NT2/D1 (cell line): ENCODE results near the gene INPP5E.
A peak's percentile ranks its signal among the peaks of the same experiment; 100 is the strongest.

ENCODE experiments used
- DNase-seq: peaks from one replicate; pipeline ENCODE4 v3.0.0-alpha.2; 2011; ENCODE audit warnings: low read depth, low spot score
- H3K27me3 ChIP-seq: 2 replicates; pipeline ENCODE4 v1.6.0; 2011; ENCODE audit warnings: mild to moderate bottlenecking; ENCODE audit not compliant: insufficient read length, insufficient read depth
- H3K36me3 ChIP-seq: 2 replicates; pipeline ENCODE4 v1.6.1; 2011; ENCODE audit warnings: mild to moderate bottlenecking, low read length, mixed read lengths; ENCODE audit not compliant: insufficient read depth, insufficient read length
- H3K4me1 ChIP-seq: 2 replicates; pipeline ENCODE4 v1.5.1; 2011; ENCODE audit not compliant: insufficient read depth, insufficient read length
- H3K4me3 ChIP-seq: 2 replicates; pipeline ENCODE4 v1.5.1; 2011; ENCODE audit warnings: low read depth; ENCODE audit not compliant: insufficient read length
- H3K9ac ChIP-seq: 2 replicates; pipeline ENCODE4 v1.6.0; 2011; ENCODE audit warnings: low read depth; ENCODE audit not compliant: insufficient read length
- H3K9me3 ChIP-seq: 2 replicates; pipeline ENCODE4 v1.5.1; 2011; ENCODE audit warnings: mild to moderate bottlenecking, low read length; ENCODE audit not compliant: insufficient read depth
- SUZ12 ChIP-seq: IDR thresholded peaks from 2 replicates; pipeline ENCODE4 v1.6.1; 2011; ENCODE audit not compliant: insufficient read length, insufficient read depth; ENCODE audit errors: extremely low read depth
- YY1 ChIP-seq: IDR thresholded peaks from 2 replicates; pipeline ENCODE4 v1.6.1; 2011; ENCODE audit not compliant: insufficient read length, insufficient read depth
- ZNF274 ChIP-seq: IDR thresholded peaks from 2 replicates; pipeline ENCODE4 v1.6.1; 2011; ENCODE audit warnings: mild to moderate bottlenecking, low read depth, low read length

INPP5E gene

DNA sequence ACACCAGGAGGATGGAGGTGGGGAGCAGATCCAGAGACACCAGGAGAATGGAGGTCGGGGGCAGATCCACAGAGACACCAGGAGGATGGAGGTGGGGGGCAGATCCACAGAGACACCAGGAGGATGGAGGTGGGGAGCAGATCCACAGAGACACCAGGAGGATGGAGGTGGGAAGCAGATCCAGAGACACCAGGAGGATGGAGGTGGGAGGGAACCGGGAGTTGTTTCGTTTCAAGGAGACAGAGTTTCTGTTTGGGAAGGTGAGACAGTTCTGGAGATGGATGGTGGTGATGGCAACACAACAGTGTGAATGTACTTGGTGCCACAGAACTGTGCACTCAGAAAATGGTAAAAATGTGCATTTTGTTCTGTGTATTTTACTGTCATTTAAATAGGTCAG lies 9.0 kb upstream of the INPP5E start:
- Histone ChIP-seq H3K9ac (no peak overlapping the region), H3K36me3 (peaks cover 90% of the 10 kb centered on the region), H3K27me3 (no peaks in the 10 kb centered on the region), H3K4me3 (no peak overlapping the region), H3K9me3 (no peaks in the 10 kb centered on the region), H3K4me1 (peaks cover 2% of the 10 kb centered on the region)
- DNase-seq = no peak
- no peak for TF ChIP-seq SUZ12
- TF ChIP-seq YY1 = no peak
- TF ChIP-seq ZNF274 = no peak

DNA sequence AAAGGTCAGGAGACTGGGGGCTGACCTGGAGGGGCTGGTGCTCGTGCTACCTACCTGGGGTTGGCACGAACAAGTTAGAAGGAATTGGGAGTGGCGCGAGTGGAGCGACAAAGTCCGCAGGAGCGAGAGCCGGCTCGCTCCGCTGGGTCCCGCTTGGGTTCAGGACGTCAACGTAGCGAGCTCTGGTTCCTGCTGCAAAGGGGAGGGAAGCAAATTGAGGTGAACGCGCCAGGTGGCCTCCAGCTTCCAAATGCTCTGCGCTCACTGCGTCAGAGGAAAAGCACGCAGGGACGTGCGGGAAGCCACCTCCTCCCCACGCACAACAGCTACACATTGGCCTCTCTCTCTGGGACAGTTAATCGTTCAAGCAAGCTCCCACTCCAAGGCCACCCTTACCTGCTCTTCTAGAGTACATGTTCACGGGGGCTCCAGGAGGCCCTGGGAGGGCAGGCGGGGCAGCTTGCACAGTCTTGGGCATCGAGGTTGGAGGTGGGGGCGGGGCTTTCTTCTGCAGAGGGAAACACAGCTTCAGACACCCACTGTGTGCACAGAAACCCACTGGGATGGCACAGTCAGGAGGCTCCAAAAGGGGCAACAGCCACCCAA lies 7.6 kb upstream of the INPP5E start:
- DNase-seq = no peak
- Histone ChIP-seq H3K4me3 (no peak overlapping the region), H3K27me3 (no peaks in the 10 kb centered on the region), H3K9ac (no peak overlapping the region), H3K4me1 (peaks cover 2% of the 10 kb centered on the region), H3K36me3 (peaks cover 96% of the 10 kb centered on the region), H3K9me3 (no peaks in the 10 kb centered on the region)
- TF ChIP-seq YY1 (no peak), ZNF274 (no peak), SUZ12 (no peak)

DNA sequence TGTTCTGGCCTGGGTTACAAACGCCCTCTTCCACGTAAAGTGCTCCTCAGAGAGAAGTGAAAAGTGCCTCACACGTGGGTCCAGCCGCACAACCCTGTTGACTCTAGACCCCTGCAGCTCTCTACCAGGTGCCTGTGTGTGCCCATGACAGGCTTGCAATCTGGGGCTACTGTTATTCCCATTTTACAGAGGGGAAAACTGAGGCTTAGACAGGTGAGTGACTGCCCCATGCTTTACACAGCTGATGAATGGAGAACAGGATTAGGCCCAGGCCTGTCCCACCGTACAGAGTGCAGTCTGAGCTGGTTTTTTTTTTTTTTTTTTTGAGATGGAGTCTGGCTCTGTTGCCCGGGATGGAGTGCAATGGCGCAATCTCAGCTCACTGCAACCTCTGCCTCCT lies 6.2 kb upstream of the INPP5E start:
- Histone ChIP-seq H3K9ac (no peak overlapping the region), H3K9me3 (no peaks in the 10 kb centered on the region), H3K4me1 (no peaks in the 10 kb centered on the region), H3K36me3 (peaks cover 98% of the 10 kb centered on the region), H3K4me3 (no peak overlapping the region), H3K27me3 (no peaks in the 10 kb centered on the region)
- no peak for DNase-seq
- no peak for TF ChIP-seq ZNF274
- TF ChIP-seq YY1 = no peak
- TF ChIP-seq SUZ12 = no peak

DNA sequence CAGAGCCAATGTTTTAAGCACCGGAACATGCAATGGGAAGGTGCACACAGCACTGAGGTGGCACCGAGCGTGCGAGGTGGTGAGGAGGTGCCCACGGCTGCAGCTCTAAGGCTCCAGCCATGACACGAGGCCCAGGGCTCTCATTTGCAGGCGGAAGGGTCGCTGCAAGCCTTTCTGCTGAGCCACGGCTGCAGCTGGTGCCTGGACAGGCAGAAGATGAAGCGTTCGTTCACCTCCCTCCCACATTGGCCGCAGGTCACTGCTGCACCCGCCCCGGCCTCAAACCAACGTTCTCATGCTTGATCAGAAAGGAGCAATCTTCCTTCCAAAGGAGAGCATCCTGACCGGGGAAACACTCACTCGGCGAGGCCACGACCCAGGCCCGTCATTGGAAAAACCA lies 4.5 kb upstream of the INPP5E start:
- Histone ChIP-seq H3K9me3 (no peaks in the 10 kb centered on the region), H3K27me3 (no peaks in the 10 kb centered on the region), H3K4me3 (no peak overlapping the region), H3K4me1 (peaks cover 4% of the 10 kb centered on the region), H3K9ac (no peak overlapping the region), H3K36me3 (peaks cover 90% of the 10 kb centered on the region)
- no peak for DNase-seq
- no peak for TF ChIP-seq ZNF274

DNA sequence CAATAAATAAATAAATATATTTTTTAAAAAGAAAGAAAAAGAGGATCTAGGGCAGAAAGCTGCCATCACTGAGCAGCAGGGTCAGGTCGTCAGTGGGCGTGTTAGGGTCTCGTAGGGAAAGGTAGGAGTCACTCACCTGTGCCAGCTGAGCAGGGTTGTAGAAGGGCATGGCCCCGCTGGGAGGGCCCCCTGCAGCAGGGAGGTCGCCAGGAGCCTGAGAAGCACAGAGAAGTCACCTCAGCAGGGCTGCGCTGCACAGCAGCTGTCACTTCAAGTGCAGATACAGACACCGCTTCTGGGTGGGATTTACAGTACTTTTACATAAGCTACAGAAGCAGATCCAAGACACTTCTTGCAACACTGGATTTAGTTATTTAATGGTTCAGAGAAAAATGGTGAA lies 4.0 kb upstream of the INPP5E start:
- no peak overlapping the region for H3K4me3 ChIP-seq
- no peak overlapping the region for H3K9ac ChIP-seq
- no peaks in the 10 kb centered on the region for H3K9me3 ChIP-seq
- no peak for TF ChIP-seq ZNF274
- TF ChIP-seq SUZ12 = no peak
- no peak for TF ChIP-seq YY1
- peaks cover 4% of the 10 kb centered on the region for H3K4me1 ChIP-seq
- H3K27me3 ChIP-seq = no peaks in the 10 kb centered on the region
- DNase-seq = no peak
- peaks cover 86% of the 10 kb centered on the region for H3K36me3 ChIP-seq

DNA sequence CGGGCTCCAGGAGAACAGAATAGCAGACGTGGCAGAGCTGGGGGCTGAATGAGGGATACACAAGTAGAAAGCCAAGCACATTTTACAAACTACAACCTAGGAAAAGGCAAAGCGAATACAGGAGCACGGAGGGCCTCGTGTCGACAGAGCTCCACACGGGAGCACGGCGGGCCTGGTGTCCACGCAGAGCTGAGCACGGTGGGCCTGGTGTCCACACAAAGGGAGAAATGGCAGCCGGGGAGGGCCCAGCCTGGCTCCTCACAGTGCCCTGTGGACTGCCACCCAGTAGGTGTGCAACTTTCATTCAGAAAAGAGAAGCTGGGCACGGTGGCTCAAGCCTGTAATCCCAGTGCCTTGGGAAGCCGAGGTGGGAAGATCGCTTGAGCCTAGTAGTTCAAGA lies 3.4 kb upstream of the INPP5E start:
- TF ChIP-seq YY1 (no peak), SUZ12 (no peak), ZNF274 (no peak)
- Histone ChIP-seq H3K9ac (no peak overlapping the region), H3K4me3 (no peak overlapping the region), H3K9me3 (no peaks in the 10 kb centered on the region), H3K4me1 (peaks cover 4% of the 10 kb centered on the region), H3K36me3 (peaks cover 80% of the 10 kb centered on the region), H3K27me3 (no peaks in the 10 kb centered on the region)
- DNase-seq = no peak

DNA sequence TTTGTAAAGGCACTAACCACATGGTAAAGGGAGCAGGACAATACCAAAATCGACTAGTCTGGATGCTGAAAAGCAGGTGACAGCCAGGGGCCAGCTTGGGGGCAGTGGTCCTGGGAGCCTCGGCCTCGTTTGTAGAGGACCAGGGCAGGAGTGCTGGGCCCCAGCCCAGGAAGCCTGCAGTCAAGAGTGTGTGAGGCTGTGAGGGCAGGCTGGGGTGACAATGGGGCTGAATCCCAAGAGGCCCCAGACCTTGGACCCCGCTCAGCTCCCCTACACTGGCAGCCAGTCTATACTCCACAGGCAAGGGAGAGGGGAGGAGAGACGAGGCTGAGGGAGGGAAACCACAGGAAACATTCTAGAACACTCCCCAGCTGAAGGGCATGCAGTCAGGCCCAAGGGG lies 2.6 kb upstream of the INPP5E start:
- Histone ChIP-seq H3K9ac (peak overlapping the region; percentile 50), H3K4me1 (peaks cover 8% of the 10 kb centered on the region), H3K4me3 (no peak overlapping the region), H3K27me3 (no peaks in the 10 kb centered on the region), H3K9me3 (no peaks in the 10 kb centered on the region), H3K36me3 (peaks cover 78% of the 10 kb centered on the region)
- no peak for TF ChIP-seq SUZ12
- TF ChIP-seq YY1 = no peak
- no peak for TF ChIP-seq ZNF274
- DNase-seq = no peak

DNA sequence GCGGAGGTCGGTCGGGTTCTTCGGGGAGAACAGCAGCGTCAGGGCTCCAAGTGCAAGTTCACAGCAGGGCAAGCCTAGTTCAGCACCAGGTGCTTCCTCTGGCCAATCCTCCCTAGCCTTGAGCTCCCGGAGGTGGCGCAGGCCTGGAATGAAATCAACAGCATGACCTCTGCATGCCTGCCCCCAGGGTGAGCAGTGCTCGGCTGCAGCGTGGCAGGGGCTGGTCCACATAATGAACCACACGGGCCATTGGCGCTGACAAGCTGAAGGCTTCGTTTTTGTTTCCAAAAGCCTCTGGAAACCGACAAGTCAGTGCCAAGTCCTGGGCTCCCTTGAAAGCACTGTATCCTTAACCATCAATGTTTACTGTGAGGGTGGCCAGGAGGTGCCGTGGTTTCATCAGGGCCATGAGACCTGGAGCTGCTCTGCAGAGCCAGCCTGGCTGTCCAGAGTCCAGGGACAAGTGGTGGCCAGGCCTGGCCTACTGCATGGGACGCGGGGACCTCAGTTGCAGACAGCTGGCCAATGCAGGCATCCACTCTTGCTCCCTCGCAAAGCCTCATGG lies 2.1 kb upstream of the INPP5E start:
- Histone ChIP-seq H3K9ac (no peak overlapping the region), H3K4me1 (peaks cover 8% of the 10 kb centered on the region), H3K9me3 (no peaks in the 10 kb centered on the region), H3K36me3 (peaks cover 78% of the 10 kb centered on the region), H3K4me3 (no peak overlapping the region), H3K27me3 (no peaks in the 10 kb centered on the region)
- TF ChIP-seq YY1 (no peak), SUZ12 (no peak), ZNF274 (no peak)
- DNase-seq = no peak
